DND-41 (cell line): Measurements from ENCODE around the gene IGSF21.

ENCODE experiments used
- ATAC-seq: fragments of 200-7000 bp; cut with Tn5 transposase; 3 replicates; pipeline ENCODE4 v1.9.1; 2021; ENCODE audit warnings: low read depth; ENCODE audit not compliant: insufficient read depth
- DNase-seq: peaks from one replicate; pipeline ENCODE4 v3.0.0-alpha.2; 2020
- H2AFZ ChIP-seq: 2 replicates; pipeline ENCODE4 v1.6.0; 2012; ENCODE audit warnings: low read depth, low read length
- H3K27ac ChIP-seq: 2 replicates; pipeline ENCODE4 v1.5.1; 2012; ENCODE audit warnings: low read length, inconsistent platforms
- H3K27me3 ChIP-seq: fragments of 200-600 bp; sonication (generic); 2 replicates; pipeline ENCODE4 v1.6.0; 2012; ENCODE audit warnings: low read length, mild to moderate bottlenecking, inconsistent platforms; ENCODE audit not compliant: insufficient read depth, poor library complexity
- H3K36me3 ChIP-seq: 2 replicates; pipeline ENCODE4 v1.5.1; 2012; ENCODE audit warnings: low read length, inconsistent platforms; ENCODE audit not compliant: insufficient read depth
- H3K4me1 ChIP-seq: 2 replicates; pipeline ENCODE4 v1.5.1; 2012; ENCODE audit warnings: mild to moderate bottlenecking, low read length; ENCODE audit not compliant: insufficient read depth
- H3K4me2 ChIP-seq: 2 replicates; pipeline ENCODE4 v1.6.0; 2012; ENCODE audit warnings: mild to moderate bottlenecking, moderate library complexity, low read length, inconsistent platforms; ENCODE audit not compliant: insufficient read depth
- H3K4me3 ChIP-seq, 2 experiments: fragments of 200-600 bp in 1 of 2; shearing (Covaris generic) in 1 of 2; 2 replicates each; pipeline ENCODE4 v1.5.1; 2012 to 2016; ENCODE audit warnings: inconsistent platforms in 2 of 2, low read length in 2 of 2, mild to moderate bottlenecking in 2 of 2, low read depth in 1 of 2, moderate library complexity in 1 of 2
- H3K79me2 ChIP-seq: 2 replicates; pipeline ENCODE4 v1.6.0; 2012; ENCODE audit warnings: low read length, inconsistent platforms; ENCODE audit not compliant: insufficient read depth
- H3K9ac ChIP-seq: 2 replicates; pipeline ENCODE4 v1.6.0; 2012; ENCODE audit warnings: low read depth, mild to moderate bottlenecking, inconsistent platforms, low read length, moderate library complexity
- H3K9me3 ChIP-seq: 2 replicates; pipeline ENCODE4 v1.5.1; 2012; ENCODE audit warnings: low read length, moderate library complexity, mild to moderate bottlenecking, inconsistent platforms; ENCODE audit not compliant: insufficient read depth, severe bottlenecking
- H4K20me1 ChIP-seq: 2 replicates; pipeline ENCODE4 v1.6.0; 2012; ENCODE audit warnings: low read length; ENCODE audit not compliant: insufficient read depth
- CTCF ChIP-seq: IDR thresholded peaks from 2 replicates; pipeline ENCODE4 v1.5.1; 2012; ENCODE audit warnings: borderline replicate concordance, low read length, moderate library complexity, mild to moderate bottlenecking; ENCODE audit not compliant: poor library complexity, severe bottlenecking; ENCODE audit errors: extremely low read depth
- EZH2 ChIP-seq: IDR thresholded peaks from 3 replicates; pipeline ENCODE4 v1.6.1; 2012; ENCODE audit warnings: borderline replicate concordance, low read depth, mild to moderate bottlenecking, moderate library complexity, low read length, inconsistent platforms; ENCODE audit not compliant: severe bottlenecking

IGSF21 gene

DNA sequence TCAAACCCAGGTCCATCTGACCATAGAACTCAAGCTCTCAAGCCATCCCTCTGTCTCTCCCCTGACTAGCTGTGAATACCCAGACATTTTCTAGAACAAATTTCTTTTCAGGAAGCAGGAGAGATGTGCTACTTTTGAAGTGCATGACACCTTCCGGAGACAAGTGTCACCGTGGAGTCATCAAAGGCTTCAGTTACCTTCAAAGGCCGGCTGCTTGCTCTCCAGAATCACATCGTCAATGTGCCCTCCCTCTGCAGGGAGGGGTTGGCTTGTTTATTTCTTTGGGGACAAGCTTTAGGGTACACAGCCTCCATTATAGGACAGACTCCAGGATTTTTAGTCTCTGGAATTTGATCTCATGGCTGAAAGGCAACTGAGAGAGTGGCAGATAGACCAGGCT lies 37.7 kb upstream of the IGSF21 start:
- Histone ChIP-seq H2AFZ (no peak overlapping the region), H3K79me2 (no peaks in the 10 kb centered on the region), H3K9ac (no peak overlapping the region), H3K9me3 (no peaks in the 10 kb centered on the region), H4K20me1 (no peaks in the 10 kb centered on the region; the same call in 1 of the 2 replicates), H3K27ac (no peak overlapping the region), H3K4me2 (no peak overlapping the region), H3K4me1 (no peaks in the 10 kb centered on the region), H3K36me3 (no peaks in the 10 kb centered on the region), H3K27me3 (no peaks in the 10 kb centered on the region), H3K4me3 (no peak overlapping the region)
- no peak for TF ChIP-seq EZH2
- TF ChIP-seq CTCF, result no peak
- DNase-seq, result peak; percentile 5
- ATAC-seq, result no peak

DNA sequence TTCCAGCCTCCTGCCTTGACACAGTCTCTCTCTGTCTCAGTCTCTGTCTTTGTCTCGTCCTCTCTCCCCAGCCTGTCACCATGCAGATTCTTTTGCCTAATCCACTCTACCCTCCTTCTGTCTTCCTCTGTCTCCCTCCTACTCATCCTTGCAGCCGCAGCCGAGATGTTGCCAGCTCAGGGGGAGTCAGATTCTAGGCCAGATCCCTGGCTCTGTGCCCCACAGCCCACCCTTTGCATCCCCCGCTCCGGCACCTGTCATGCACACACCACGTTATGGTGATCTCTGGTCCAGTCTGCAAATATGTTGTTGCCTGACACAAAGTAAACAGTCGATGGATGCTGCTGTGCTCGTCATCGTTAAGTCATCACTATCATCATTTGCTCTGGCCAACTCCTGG lies 35.5 kb upstream of the IGSF21 start:
- ATAC-seq (no peak), DNase-seq (no peak)
- no peak overlapping the region for H2AFZ ChIP-seq
- H3K4me1 ChIP-seq, result no peaks in the 10 kb centered on the region
- no peak overlapping the region for H3K9ac ChIP-seq
- no peaks in the 10 kb centered on the region for H3K79me2 ChIP-seq
- TF ChIP-seq EZH2, result no peak
- no peak for TF ChIP-seq CTCF
- H3K9me3 ChIP-seq, result no peaks in the 10 kb centered on the region
- no peaks in the 10 kb centered on the region; the same call in 1 of the 2 replicates for H4K20me1 ChIP-seq
- no peak overlapping the region for H3K27ac ChIP-seq
- no peak overlapping the region for H3K4me2 ChIP-seq
- H3K4me3 ChIP-seq, result no peak overlapping the region
- H3K27me3 ChIP-seq, result peaks cover 11% of the 10 kb centered on the region
- H3K36me3 ChIP-seq, result no peaks in the 10 kb centered on the region

DNA sequence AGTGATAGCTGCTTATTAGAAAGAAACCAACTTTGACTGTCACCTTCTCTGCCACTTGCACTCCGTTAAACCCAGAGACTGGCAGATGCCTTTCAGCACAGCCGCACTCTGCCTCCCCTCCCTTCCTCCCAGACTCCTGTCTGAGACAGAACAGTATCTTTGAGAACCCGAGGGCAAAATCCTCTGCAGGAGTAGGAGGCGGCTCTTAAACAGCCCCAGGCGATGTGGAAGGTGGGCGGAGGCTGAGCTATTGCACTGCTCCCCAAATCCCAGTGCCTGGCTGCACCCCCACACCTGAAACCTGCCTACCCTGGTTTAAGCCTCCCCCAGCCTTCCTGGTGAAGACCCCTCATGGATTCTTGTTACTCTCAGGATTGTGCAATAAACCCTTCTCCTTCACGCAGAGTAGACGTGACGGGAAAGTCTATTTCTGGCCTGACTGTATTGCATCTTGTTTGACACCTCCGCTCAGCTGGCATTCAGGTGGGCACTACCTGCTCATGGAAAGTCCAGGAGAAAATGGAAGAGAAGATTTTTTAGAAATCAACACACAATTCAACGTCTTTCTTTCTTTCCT lies 34.4 kb upstream of the IGSF21 start:
- no peak for ATAC-seq
- Histone ChIP-seq H3K27me3 (peaks cover 11% of the 10 kb centered on the region), H3K27ac (no peak overlapping the region)

More for the DNA sequence above, 34.4 kb upstream of the IGSF21 start:
- no peaks in the 10 kb centered on the region; the same call in 1 of the 2 replicates for H4K20me1 ChIP-seq
- no peak for DNase-seq
- H2AFZ ChIP-seq, result no peak overlapping the region
- no peak overlapping the region for H3K4me2 ChIP-seq
- no peaks in the 10 kb centered on the region for H3K79me2 ChIP-seq
- no peak for TF ChIP-seq CTCF
- TF ChIP-seq EZH2, result no peak
- H3K9ac ChIP-seq, result no peak overlapping the region
- H3K36me3 ChIP-seq, result no peaks in the 10 kb centered on the region
- H3K9me3 ChIP-seq, result no peaks in the 10 kb centered on the region
- no peak overlapping the region for H3K4me3 ChIP-seq
- H3K4me1 ChIP-seq, result no peaks in the 10 kb centered on the region
